CD4-positive, alpha-beta T cell treated with Interleukin-4 for 4 hours (primary cell): ENCODE measurements around the gene GOLGA6L10.
"Not testable (repeated sequence)": the region's sequence is repeated elsewhere in the genome, so short reads cannot be mapped to it uniquely, and the experiment has no call there.

ENCODE experiments used
- DNase-seq: peaks from one replicate; pipeline ENCODE4 v3.0.0-alpha.2; 2020

Gene GOLGA6L10, protein sequence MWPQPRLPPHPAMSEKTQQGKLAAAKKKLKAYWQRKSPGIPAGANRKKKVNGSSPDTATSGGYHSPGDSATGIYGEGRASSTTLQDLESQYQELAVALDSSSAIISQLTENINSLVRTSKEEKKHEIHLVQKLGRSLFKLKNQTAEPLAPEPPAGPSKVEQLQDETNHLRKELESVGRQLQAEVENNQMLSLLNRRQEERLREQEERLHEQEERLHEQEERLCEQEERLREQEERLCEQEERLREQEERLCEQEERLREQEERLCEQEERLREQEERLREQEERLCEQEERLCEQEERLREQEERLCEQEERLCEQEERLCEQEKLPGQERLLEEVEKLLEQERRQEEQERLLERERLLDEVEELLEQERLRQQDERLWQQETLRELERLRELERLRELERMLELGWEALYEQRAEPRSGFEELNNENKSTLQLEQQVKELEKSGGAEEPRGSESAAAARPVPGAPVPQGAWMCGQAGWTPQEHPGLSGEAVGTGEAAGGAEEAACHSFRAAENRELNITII

DNA sequence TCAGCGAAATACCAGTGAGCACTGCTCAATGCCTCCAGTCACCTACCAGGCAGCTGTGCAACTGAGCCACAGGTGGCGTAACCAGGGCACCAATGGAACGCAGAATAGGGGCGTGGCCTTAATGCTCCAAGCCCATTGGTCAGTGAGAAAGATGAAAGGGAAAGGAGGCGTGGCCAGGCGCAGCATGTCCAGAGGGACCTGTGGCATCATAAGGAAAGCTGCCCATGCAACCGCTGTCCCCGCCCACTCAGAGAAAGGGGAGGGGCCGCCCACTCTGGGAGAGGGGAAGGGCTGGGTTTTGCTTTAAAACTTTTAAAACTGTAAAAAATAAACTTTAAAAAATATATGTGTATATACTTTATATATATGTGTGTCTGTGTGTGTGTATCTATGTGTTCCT lies at the start of gene GOLGA6L10:
Gene GOLGA6L10, minus strand, starts transcription at position 101 of the 400 bp plus-strand sequence. Its CDS starts 100 bp downstream, at position 1.
- DNase-seq: not testable (repeated sequence)

DNA sequence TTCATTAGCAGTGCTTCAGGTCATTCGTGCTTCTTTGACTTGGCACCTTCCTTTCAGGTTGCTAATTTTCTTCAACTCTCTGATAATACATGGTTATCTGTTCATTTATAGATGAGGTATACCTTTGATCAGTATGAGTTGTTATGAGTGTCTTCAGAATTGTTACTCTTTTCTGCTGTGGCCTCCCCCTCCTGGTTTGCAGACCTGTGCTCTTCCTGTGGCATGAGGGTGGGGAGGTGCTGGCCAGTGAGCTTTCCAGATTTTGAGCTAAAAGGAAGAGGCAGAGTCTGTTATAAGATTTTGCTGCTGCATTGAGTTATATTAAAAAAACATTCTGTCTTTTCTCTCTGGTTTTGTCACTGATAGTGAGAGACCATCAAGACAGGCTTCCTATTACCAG lies 49.5 kb upstream of the GOLGA6L10 start:
- DNase-seq: no peak

DNA sequence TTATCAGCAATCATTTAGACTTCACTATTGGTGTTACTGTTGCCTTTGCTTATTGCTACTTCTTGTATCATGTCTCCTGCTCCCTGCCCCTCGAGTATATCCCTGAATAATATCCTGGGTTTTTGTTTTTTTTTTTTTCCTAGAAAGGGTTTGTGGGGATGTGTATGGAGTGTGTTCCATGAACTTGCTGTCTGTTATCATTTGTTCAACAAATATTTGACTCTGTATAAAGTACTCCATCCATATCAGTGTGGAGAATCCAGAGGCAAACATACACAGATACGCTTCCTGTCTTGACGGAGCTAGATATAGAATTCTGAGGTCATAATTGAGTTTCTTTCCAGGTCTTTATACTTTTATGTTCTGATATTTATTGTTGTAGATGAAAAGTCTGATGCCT lies 48.5 kb upstream of the GOLGA6L10 start:
- DNase-seq: no peak

DNA sequence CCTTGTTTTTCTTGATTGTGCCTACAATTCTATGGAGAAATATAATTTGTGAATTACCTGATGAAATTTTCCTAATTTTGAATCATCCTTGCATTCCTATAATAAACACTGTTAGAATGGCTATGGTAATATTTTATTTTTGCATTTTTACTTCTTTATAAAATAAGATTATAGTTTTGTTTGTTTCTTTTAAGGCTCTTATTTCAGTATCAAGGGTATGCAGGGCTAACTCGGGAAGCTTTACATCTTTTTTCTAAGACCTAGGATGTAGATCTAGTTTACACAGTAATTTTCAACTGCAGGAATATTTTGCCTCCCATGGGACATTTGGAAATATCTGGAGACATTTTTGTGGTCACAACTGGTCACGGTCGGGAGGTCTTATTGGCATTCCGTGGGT lies 46.5 kb upstream of the GOLGA6L10 start:
- not testable (repeated sequence) for DNase-seq

DNA sequence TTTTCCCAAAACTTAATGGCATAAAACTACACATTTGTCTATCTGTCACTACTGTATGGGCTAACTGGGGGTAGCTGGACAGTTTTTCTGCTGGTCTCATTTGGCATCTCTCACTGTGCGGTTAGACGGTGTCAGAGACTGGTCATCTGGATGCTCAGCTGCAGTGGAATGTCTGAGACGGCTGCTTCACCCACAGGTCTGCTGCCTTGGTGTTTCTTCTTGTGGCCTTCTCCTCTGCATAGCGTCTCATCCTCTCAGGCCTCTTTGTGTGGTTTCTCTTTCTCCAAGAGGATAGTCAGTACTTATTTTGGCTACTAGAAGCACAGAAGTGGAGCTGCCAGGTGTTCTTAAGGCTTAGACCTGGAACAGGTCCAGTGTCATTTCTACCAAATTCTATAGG lies 44.4 kb upstream of the GOLGA6L10 start:
- no peak for DNase-seq

DNA sequence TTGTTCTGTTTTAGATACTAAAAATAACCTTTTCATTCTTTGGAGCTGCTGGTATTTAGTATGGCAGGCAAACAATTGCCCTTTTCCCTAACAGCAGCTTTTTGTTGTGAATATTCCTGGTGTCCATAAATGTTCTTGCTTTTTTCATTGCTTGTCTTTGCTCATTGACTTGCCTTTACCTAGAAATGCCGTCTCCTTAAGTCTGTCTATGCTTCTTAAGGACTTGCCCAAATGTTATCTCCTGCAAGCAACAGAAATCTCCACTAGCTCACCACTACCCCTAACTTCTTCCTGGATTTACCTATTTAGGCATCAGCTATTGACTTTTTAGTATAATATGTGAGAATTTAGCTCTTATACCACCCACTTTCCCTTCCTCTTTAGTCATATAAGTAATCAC lies 42.8 kb upstream of the GOLGA6L10 start:
- DNase-seq: not testable (repeated sequence)

DNA sequence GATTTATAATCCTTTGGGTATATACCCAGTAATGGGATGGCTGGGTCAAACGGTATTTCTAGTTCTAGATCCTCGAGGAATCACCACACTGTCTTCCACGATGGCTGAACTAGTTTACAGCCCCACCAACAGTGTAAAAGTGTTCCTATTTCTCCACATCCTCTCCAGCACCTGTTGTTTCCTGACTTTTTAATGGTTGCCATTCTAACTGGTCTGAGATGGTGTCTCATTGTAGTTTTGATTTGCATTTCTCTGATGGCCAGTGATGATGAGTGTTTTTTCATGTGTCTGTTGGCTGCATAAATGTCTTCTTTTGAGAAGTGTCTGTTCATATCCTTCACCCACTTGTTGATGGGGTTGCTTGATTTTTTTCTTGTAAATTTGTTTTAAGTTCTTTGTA lies 40.9 kb upstream of the GOLGA6L10 start:
- not testable (repeated sequence) for DNase-seq

DNA sequence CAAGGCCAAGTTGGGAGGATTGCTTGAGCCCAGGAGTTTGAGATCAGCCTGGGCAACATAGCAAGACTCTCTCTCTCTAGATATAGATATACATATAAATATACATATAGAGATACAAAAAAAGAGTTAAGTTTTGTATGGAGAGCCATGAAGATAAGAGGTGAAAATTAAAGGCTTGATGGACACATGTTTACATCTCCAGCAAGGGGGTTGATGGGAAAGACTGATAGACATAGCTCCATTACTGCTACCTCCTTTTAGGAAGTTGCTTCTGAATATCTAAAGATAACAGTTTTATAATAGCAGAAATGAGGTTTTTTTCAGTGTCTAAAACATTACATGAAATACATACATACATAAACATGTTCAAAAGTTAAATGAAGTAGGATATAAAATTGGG lies 37.9 kb upstream of the GOLGA6L10 start:
- not testable (repeated sequence) for DNase-seq

DNA sequence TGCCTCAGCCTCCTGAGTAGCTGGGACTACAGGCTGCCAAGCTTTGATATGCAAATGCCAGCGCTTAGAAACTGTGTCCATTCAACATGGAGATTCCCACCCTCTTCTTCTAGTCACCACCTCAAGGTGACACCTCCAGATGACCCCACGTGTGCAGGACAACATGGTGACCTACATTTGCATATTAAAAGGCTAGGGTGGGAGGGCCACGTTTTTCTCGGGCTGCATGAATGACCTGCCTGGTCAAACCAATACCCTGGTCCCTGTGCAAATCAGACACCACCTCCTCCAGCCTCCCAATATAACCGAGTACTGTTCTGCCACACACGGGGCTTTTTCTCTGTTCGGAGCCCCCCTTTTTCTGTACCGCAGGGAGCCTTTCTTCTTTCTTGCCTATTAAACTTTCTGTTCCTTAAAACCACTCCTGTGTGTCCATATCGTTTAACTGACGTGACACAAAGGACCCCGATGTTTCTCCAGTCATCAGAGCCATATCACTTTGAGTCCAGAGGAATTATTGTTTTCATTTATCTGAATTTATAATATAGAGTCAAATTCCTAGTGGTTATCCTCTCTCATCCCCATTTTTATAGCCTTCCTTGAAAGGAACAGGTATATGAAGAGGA lies 32.2 kb upstream of the GOLGA6L10 start:
- DNase-seq: not testable (repeated sequence)

DNA sequence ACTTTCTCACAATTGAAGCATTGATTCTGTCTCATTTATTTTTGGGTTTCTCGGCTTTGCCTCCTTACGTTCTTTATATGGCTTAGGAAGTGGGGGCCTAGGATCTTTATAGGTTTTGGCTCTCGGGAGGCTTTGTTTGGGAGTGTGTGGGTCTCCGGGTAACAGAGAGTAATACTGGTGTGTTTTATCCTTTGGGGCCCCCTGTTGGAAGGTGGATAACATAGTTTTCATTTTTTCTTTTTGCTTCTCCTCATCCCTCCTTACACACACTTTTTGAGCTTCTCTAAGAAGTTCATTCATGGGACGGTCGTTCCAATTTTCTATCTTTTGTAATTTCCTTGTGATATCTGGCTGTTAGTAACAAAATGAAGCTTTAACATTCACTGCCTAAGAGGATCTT lies 30.3 kb upstream of the GOLGA6L10 start:
- not testable (repeated sequence) for DNase-seq

DNA sequence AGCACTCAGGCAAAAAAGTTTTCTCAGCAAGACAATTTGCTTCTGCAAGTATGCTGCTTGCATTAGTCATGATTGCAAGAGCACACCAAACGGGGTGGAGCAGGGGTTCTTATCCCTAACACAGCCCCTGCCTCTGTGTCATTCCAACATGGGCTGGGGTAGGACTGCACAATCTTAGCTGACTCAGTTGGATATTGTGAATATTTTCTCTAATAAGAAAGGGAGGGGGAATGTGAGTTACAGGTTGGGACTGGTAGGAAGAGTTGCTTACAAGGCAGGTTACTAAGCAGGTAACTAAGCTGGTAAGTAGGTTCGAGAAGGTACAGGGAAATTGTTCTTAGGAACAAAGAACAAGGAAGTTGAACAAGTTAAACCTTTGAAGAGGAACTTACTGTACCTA lies 24.4 kb upstream of the GOLGA6L10 start:
- DNase-seq: not testable (repeated sequence)

DNA sequence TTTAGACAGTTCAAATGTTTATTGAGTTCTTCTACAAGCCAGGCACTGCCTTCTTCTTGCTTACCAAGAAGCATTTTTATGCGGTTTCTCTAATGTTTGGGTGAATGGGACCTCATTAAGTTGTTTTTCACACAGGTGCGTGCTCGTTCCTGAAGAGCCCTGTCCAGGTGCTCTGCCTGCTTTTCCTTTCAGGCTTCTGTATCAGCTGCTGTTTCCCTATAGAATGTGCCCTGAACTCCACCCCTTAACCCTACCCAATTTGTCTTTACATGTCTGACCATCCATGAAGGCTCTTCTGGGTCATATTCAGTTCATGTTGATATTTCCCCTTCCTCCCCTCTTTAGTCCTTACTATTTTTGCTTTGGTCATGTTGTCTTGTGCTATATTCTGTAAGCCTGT lies 22.4 kb upstream of the GOLGA6L10 start:
- no peak for DNase-seq

DNA sequence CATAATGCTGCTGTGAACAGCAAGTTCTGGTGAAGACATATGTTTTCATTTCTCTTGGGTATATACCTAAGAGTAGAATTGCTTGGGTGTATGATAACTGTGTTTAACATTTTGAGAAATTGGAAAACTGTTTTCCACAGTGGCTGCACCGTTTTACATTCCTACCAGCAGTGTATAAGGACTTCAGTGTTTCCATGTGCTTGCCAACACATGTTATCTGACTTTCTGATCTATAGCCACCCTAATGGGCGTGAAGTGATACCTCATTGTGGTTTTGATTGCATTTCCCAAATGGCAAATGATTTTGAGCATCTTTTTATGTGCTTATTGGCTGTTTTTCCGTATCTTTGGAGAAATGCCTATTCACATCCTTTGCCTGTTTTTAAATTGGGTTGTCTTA lies 18.5 kb upstream of the GOLGA6L10 start:
- DNase-seq: not testable (repeated sequence)

DNA sequence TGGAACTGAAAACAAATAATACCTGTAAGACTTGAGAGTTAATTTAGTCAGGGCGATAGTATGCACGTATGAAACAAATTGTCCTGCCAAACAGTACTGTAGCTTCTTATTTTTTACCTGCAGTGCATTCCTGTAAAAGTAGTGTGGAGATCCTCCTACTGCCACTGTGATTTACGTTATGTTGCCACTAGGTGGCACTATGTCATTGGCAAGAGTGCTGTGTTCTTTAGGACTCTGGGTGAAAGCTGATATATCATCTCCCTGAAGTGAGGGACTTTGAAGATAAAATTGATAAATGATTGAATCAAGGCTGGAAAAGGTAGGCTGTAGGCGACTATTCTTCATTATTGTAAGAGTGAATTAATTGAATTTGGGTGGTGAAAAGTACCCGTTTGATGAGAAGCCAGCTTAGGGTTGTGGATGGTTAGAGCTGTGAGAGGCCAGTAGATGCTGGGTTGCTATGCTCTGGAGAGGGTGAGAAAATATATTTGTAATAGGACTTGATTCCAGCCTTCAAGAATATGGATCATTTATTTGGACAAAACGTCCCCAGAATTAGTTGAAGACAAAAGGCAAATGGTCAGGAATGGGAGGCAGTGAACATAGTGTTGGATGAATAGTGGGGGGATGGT lies 16.5 kb upstream of the GOLGA6L10 start:
- peak; percentile 62 for DNase-seq

DNA sequence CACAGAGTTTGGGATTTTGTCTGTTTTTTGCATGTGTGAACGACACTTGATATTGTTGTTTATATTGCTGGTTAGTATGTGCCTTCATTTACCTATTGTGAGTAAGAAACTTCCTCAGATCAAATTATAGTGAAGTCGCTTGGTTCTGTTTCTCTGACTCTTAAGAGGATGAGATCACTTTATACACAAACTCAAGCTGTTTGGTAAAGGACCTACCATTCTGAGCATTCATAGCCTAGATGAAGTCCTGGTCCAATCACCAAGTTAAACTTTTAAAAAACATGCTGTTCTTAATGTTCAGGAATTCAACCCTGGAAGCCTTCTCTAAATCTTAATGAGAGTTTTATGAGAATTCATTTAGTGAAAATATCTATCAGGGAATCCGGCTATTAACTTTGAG lies 15.3 kb upstream of the GOLGA6L10 start:
- not testable (repeated sequence) for DNase-seq

DNA sequence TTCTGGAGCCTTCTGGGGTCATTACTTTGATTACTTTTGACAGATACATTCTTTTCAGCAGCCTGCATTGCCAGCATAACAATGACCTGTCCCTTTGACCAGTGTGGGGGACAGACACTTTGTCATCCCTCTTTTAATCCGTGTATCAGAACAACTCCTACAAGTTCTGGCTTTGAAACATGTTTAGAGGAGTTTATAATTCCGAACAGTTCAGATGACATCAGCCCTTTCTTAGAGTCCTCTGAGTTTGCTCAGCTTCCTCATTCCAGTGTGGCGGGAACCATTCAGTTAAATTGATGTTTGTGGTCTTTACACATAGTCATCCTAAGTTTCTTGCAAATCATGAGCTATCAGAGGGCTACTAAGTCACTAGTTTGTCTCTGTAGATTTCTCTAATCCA lies 13.5 kb upstream of the GOLGA6L10 start:
- DNase-seq: not testable (repeated sequence)

DNA sequence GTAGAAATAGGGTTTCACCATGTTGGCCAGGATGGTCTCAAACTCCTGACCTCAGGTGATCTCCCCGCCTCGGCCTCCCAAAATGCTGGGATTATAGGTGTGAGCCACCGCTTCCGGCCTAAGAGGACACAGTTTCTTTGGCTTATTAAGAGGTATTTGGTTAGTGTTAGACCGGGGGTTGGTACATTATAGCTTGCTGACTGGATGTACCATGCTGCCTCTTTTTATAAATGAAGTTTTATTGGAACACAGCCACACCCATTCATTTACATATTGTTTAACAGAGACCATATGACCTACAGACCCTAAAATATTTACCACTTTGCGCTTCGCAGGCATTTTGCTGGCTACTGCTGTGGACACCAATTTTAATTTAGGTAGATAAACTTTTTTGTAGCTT lies 11.3 kb upstream of the GOLGA6L10 start:
- not testable (repeated sequence) for DNase-seq

DNA sequence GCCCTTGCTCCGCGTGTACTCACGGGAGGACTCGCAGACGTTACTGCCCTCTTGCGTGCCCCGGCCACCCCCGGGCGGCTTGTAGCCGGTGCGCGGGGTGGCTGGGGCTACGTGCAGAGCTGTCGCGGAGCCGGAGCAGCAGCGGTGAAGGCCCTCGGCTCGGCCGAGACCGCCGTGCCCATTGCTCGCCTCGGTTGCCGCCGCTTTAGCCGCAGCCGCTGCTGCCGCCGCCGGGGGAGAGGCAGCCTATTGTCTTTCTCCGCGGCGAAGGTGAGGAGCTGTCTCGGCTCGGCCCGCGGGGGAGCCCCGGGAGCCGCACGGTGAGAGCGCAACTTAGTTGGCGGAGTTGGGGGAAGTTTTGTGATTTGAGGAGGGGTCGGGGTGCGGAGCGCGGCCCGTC lies 5.8 kb upstream of the GOLGA6L10 start:
- not testable (repeated sequence) for DNase-seq

DNA sequence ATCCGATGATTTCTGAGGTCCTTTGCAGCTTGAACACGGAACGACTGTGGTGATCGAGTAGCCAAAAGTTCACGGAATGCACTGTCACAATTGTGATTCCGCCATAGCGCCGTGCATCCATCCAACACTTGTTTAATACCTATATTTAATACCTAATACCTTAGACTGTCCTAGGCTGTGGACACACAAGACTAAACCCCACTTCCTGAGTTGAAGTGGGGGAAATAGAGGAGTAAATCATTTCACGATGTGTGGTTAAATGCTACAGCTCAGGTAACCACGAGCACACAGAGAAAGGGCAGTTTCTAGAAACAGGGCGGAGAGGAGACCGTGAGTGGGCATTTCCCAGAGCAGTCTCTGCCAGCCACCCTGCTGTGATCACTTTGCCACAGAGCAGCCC lies 5.3 kb upstream of the GOLGA6L10 start:
- peak; percentile 13 for DNase-seq

DNA sequence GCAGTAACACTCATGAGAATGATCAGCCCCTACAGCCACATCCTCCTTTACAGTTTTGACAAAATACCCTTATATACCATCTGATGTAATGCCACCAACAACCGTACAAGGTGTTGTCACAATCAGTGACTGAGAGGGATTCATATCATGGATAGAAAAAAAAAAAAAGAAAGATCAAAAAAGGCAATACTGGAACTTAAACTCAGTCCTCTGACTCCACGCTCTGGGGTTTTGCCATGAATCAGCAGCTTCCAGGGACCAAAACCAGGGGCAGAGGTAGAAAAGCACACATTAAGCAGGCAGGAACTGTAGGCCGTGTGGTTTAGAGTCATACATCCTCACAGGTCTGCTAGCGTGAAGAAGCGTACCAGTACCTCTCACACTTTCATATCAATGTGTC lies 1.6 kb downstream of the GOLGA6L10 start:
- DNase-seq: not testable (repeated sequence)

DNA sequence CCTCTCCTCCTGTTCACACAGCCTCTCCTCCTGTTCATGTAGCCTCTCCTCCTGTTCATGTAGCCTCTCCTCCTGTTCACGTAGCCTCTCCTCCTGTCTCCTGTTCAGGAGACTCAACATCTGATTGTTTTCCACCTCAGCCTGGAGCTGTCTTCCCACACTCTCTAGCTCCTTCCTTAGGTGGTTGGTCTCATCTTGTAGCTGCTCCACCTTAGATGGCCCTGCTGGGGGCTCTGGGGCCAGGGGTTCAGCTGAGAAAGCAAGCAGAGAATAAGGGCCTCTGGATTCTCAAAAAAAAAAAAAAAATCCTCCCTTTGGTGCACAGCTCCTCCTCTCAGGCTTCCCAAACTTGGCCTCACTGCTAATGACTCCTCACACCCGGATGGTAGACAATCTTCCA lies 4.1 kb downstream of the GOLGA6L10 start:
- not testable (repeated sequence) for DNase-seq

DNA sequence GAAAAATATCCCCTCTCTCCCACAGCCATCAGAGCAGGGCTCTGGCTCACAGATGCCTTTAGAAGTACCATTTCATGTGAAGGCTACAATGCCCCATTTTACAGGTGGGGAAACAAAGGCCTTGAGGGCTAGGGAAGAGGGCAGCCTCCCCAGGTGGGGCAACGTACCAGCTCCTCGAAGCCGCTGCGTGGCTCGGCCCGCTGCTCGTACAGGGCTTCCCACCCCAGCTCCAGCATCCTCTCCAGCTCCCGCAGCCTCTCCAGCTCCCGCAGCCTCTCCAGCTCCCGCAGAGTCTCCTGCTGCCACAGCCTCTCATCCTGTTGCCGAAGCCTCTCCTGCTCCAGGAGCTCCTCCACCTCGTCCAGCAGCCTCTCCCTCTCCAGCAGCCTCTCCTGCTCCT lies 4.9 kb downstream of the GOLGA6L10 start:
- not testable (repeated sequence) for DNase-seq

DNA sequence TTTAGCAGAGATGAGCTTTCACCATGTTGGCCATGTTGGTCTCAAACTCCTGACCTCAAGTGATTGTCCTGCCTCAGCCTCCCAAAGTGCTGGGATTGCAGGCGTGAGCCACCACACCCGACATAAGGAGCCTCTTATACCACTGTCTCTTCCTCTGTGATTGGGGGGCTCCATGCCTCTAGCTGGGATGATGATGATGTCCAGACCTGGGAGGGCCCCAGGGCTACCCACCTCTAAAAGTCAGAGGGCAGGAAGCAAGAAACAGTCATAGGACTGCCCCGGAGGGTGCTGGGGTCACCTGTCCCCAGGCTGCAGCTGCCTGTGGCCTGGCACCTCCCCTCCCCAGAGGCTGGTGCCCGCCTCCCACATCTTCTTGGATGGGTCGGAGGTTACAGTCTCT lies 5.4 kb downstream of the GOLGA6L10 start:
- not testable (repeated sequence) for DNase-seq
